BLaER1 treated with 17β-estradiol and CSF1 and Interleukin-3, amounts not matched to agents 10 nM and 100 nM (cell line): Measurements from ENCODE around the gene RABGAP1L.
"Not testable (repeated sequence)": the region's sequence is repeated elsewhere in the genome, so short reads cannot be mapped to it uniquely, and the experiment has no call there.

Source experiments
- H3K27ac ChIP-seq, 11 experiments: shearing (Covaris generic); formaldehyde crosslinking; 2 replicates each; pipeline ENCODE4 v1.8.1; 2022
- H3K27me3 ChIP-seq, 11 experiments: shearing (Covaris generic); formaldehyde crosslinking; 2 replicates each; pipeline ENCODE4 v1.8.1; 2022
- H3K36me3 ChIP-seq, 11 experiments: shearing (Covaris generic); formaldehyde crosslinking; 2 replicates each; pipeline ENCODE4 v1.8.1; 2022
- H3K4me1 ChIP-seq, 10 experiments: shearing (Covaris generic); formaldehyde crosslinking; 2 replicates each; pipeline ENCODE4 v1.8.1; 2022
- H3K4me2 ChIP-seq, 11 experiments: shearing (Covaris generic); formaldehyde crosslinking; 2 replicates each; pipeline ENCODE4 v1.8.1; 2022
- H3K4me3 ChIP-seq, 10 experiments: shearing (Covaris generic); formaldehyde crosslinking; 2 replicates each; pipeline ENCODE4 v1.8.1; 2022
- H3K9ac ChIP-seq, 11 experiments: shearing (Covaris generic); formaldehyde crosslinking; 2 replicates each; pipeline ENCODE4 v1.8.1; 2022
- H3K9me3 ChIP-seq, 11 experiments: shearing (Covaris generic); formaldehyde crosslinking; replicated peaks in 1 of 11; 2 replicates each; pipeline ENCODE4 v1.8.1; 2022
- H4K20me1 ChIP-seq, 11 experiments: shearing (Covaris generic); formaldehyde crosslinking; 2 replicates each; pipeline ENCODE4 v1.8.1; 2022
- Cebpa-rat ChIP-seq, 11 experiments: shearing (Covaris generic); IDR thresholded peaks; 2 replicates each; pipeline ENCODE4 v1.8.1; 2022

Gene RABGAP1L

GRCh38 chr1:174308604-174309003 is 149.3 kb downstream of the RABGAP1L start:
- Histone ChIP-seq H3K9me3 (peaks cover 38 to 57% (median 51%) of the 10 kb centered on the region in 11 experiments), H3K27me3 (no peaks in the 10 kb centered on the region), H3K36me3 (peaks cover 9 to 73% (median 29%) of the 10 kb centered on the region in 11 experiments; a peak in 17 of 22 replicates), H3K27ac (no peak overlapping the region), H3K9ac (no peak overlapping the region), H3K4me3 (no peak overlapping the region), H4K20me1 (no peaks in the 10 kb centered on the region), H3K4me1 (no peaks in the 10 kb centered on the region), H3K4me2 (no peak overlapping the region)
- TF ChIP-seq Cebpa-rat (IDR thresholded peaks at IDR 0.05) = no peak

GRCh38 chr1:174309490-174309889 is 150.2 kb downstream of the RABGAP1L start:
- Histone ChIP-seq H3K27ac (no peak overlapping the region), H3K4me3 (no peak overlapping the region), H4K20me1 (no peaks in the 10 kb centered on the region), H3K27me3 (no peaks in the 10 kb centered on the region), H3K36me3 (peaks cover 9 to 73% (median 29%) of the 10 kb centered on the region in 11 experiments; a peak in 17 of 22 replicates), H3K4me1 (peaks cover 0 to 8% (median 0%) of the 10 kb centered on the region in 10 experiments; a peak in 4 of 20 replicates), H3K9ac (no peak overlapping the region), H3K4me2 (no peak overlapping the region), H3K9me3 (peaks cover 46 to 64% (median 57%) of the 10 kb centered on the region in 11 experiments)
- no peak for TF ChIP-seq Cebpa-rat (IDR thresholded peaks at IDR 0.05)

- Histone ChIP-seq H4K20me1 (no peaks in the 10 kb centered on the region), H3K36me3 (peaks cover 3 to 63% (median 29%) of the 10 kb centered on the region in 11 experiments; a peak in 16 of 22 replicates), H3K9ac (no peak overlapping the region), H3K27me3 (no peaks in the 10 kb centered on the region), H3K4me3 (no peak overlapping the region), H3K27ac (no peak overlapping the region), H3K9me3 (peaks cover 65 to 79% (median 75%) of the 10 kb centered on the region in 11 experiments), H3K4me1 (peaks cover 0 to 13% (median 0%) of the 10 kb centered on the region in 10 experiments; a peak in 4 of 20 replicates), H3K4me2 (peak overlapping the region in 1 of 11 experiments; percentile 1; a peak in 1 of 22 replicates)
- no peak for TF ChIP-seq Cebpa-rat (IDR thresholded peaks at IDR 0.05)
Measured at GRCh38 chr1:174314433-174314832, 155.1 kb downstream of the RABGAP1L start.

- H3K27ac ChIP-seq = no peak overlapping the region
- no peak overlapping the region for H3K4me2 ChIP-seq
- TF ChIP-seq Cebpa-rat (IDR thresholded peaks at IDR 0.05) = no peak
- peaks cover 0 to 13% (median 0%) of the 10 kb centered on the region in 10 experiments; a peak in 4 of 20 replicates for H3K4me1 ChIP-seq
- peaks cover 7 to 64% (median 35%) of the 10 kb centered on the region in 11 experiments; a peak in 19 of 22 replicates for H3K36me3 ChIP-seq
- peaks cover 73 to 87% (median 83%) of the 10 kb centered on the region in 11 experiments for H3K9me3 ChIP-seq
- H3K9ac ChIP-seq = no peak overlapping the region
- H3K27me3 ChIP-seq = no peaks in the 10 kb centered on the region
- H4K20me1 ChIP-seq = no peaks in the 10 kb centered on the region
- no peak overlapping the region for H3K4me3 ChIP-seq
Measured at GRCh38 chr1:174315239-174315638, 155.9 kb downstream of the RABGAP1L start.

GRCh38 chr1:174320897-174321296 is 161.6 kb downstream of the RABGAP1L start:
- not testable (repeated sequence) for H3K4me2 ChIP-seq, H3K9ac ChIP-seq, H3K27me3 ChIP-seq, H3K27ac ChIP-seq, H4K20me1 ChIP-seq
- Histone ChIP-seq H3K36me3 (peaks cover 27 to 69% (median 50%) of the 10 kb centered on the region in 11 experiments), H3K4me1 (peaks cover 9 to 22% (median 19%) of the 10 kb centered on the region in 10 experiments), H3K4me3 (peak overlapping the region in 2 of 10 experiments; percentile 17 to 38; a peak in 3 of 20 replicates), H3K9me3 (peaks cover 71 to 97% (median 78%) of the 10 kb centered on the region in 11 experiments)

GRCh38 chr1:174322202-174322862 is 163.0 kb downstream of the RABGAP1L start:
- H3K9ac ChIP-seq = no peak overlapping the region
- peaks cover 9 to 22% (median 19%) of the 10 kb centered on the region in 10 experiments for H3K4me1 ChIP-seq
- no peak overlapping the region for H3K27ac ChIP-seq
- H3K36me3 ChIP-seq = peaks cover 38 to 67% (median 51%) of the 10 kb centered on the region in 11 experiments
- H3K9me3 ChIP-seq = peaks cover 70 to 97% (median 78%) of the 10 kb centered on the region in 11 experiments
- no peaks in the 10 kb centered on the region for H3K27me3 ChIP-seq
- H4K20me1 ChIP-seq = no peaks in the 10 kb centered on the region
- H3K4me2 ChIP-seq = no peak overlapping the region
- no peak for TF ChIP-seq Cebpa-rat (IDR thresholded peaks at IDR 0.05)
- H3K4me3 ChIP-seq = no peak overlapping the region; a peak in 1 of 20 replicates

- no peak overlapping the region for H3K9ac ChIP-seq
- H3K9me3 ChIP-seq = peaks cover 58 to 92% (median 79%) of the 10 kb centered on the region in 11 experiments
- H3K4me2 ChIP-seq = peak overlapping the region; percentile 19 to 77 (median 53); a peak in 19 of 22 replicates
- H3K4me1 ChIP-seq = peaks cover 9 to 22% (median 19%) of the 10 kb centered on the region in 10 experiments
- H4K20me1 ChIP-seq = no peaks in the 10 kb centered on the region
- no peak overlapping the region for H3K4me3 ChIP-seq
- H3K27ac ChIP-seq = peak overlapping the region in 3 of 11 experiments; percentile 4 to 35 (median 26); a peak in 3 of 22 replicates
- TF ChIP-seq Cebpa-rat (IDR thresholded peaks at IDR 0.05) = no peak
- no peaks in the 10 kb centered on the region for H3K27me3 ChIP-seq
- peaks cover 38 to 54% (median 46%) of the 10 kb centered on the region in 11 experiments for H3K36me3 ChIP-seq
Measured at GRCh38 chr1:174324493-174324892, 165.2 kb downstream of the RABGAP1L start.

- peak overlapping the region; percentile 19 to 77 (median 53); a peak in 20 of 22 replicates for H3K4me2 ChIP-seq
- H3K9ac ChIP-seq = no peak overlapping the region
- H3K9me3 ChIP-seq = peaks cover 54 to 90% (median 74%) of the 10 kb centered on the region in 11 experiments
- H3K27ac ChIP-seq = peak overlapping the region in 5 of 11 experiments; percentile 4 to 46 (median 28); a peak in 5 of 22 replicates
- no peaks in the 10 kb centered on the region for H3K27me3 ChIP-seq
- H3K4me3 ChIP-seq = peak overlapping the region in 4 of 10 experiments; percentile 37 to 47 (median 41); a peak in 7 of 20 replicates
- peaks cover 9 to 22% (median 19%) of the 10 kb centered on the region in 10 experiments for H3K4me1 ChIP-seq
- H3K36me3 ChIP-seq = peaks cover 37 to 50% (median 43%) of the 10 kb centered on the region in 11 experiments
- no peaks in the 10 kb centered on the region for H4K20me1 ChIP-seq
- TF ChIP-seq Cebpa-rat (IDR thresholded peaks at IDR 0.05) = no peak
Measured at GRCh38 chr1:174324939-174325338, 165.6 kb downstream of the RABGAP1L start.

- Histone ChIP-seq H3K4me2 (no peak overlapping the region), H3K9ac (no peak overlapping the region), H4K20me1 (no peaks in the 10 kb centered on the region), H3K4me3 (peak overlapping the region in 4 of 10 experiments; percentile 35 to 48 (median 42); a peak in 4 of 20 replicates), H3K4me1 (peaks cover 9 to 22% (median 19%) of the 10 kb centered on the region in 10 experiments), H3K27ac (no peak overlapping the region), H3K27me3 (no peaks in the 10 kb centered on the region), H3K9me3 (peaks cover 45 to 79% (median 61%) of the 10 kb centered on the region in 11 experiments), H3K36me3 (peaks cover 24 to 37% (median 30%) of the 10 kb centered on the region in 11 experiments; a peak in 21 of 22 replicates)
- no peak for TF ChIP-seq Cebpa-rat (IDR thresholded peaks at IDR 0.05)
Measured at GRCh38 chr1:174326278-174326677, 167.0 kb downstream of the RABGAP1L start.
